Neural cell (in vitro differentiated cells): ENCODE data around the gene C3orf38.

ENCODE experiments used
- EP300 ChIP-seq: fragments of 450-650 bp; conservative IDR thresholded peaks from 2 replicates; pipeline ENCODE4 v1.6.1; 2014; ENCODE audit warnings: antibody characterized with exemption, mild to moderate bottlenecking, moderate library complexity; ENCODE audit not compliant: poor library complexity, severe bottlenecking
- EZH2 ChIP-seq: fragments of 200-600, 300-800 bp; shearing (Covaris generic), sonication (generic); IDR thresholded peaks from 2 replicates; pipeline ENCODE4 v1.6.1; 2014; ENCODE audit warnings: antibody characterized with exemption, low read length, borderline replicate concordance, mild to moderate bottlenecking; ENCODE audit not compliant: insufficient read depth, poor library complexity, severe bottlenecking
- RAD21 ChIP-seq: fragments of 450-650 bp; conservative IDR thresholded peaks from 2 replicates; pipeline ENCODE4 v1.6.1; 2014; ENCODE audit warnings: antibody characterized with exemption, mild to moderate bottlenecking, moderate library complexity
- TAF1 ChIP-seq: IDR thresholded peaks from 2 replicates; pipeline ENCODE4 v1.6.1; 2012; ENCODE audit warnings: low read depth
- TF ChIP-seq, protein P1 (sequence below): fragments of 450-650 bp; IDR thresholded peaks from 2 replicates; pipeline ENCODE4 v1.5.1; 2014; ENCODE audit warnings: antibody characterized with exemption, mild to moderate bottlenecking, moderate library complexity; ENCODE audit not compliant: poor library complexity, severe bottlenecking

DNA sequence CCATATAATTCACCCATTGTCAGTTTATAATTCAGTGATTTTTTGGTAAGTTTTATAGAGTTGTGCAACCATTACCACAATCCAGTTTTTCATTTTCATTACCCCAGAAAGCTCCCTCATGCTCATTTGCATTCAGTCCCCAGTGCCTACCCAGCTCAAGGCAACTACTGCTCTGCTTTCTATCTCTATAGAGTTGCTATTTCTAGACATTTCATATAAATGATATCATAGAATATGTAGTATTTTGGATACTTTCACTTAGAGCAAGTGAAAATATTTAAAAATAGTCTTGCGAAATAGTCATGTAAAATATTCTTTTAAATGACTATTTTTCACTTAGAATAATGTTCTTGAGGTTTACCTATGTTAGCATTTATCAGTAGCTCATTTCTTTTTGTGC lies 48.6 kb upstream of the C3orf38 start:
- TF ChIP-seq, protein P1, sequence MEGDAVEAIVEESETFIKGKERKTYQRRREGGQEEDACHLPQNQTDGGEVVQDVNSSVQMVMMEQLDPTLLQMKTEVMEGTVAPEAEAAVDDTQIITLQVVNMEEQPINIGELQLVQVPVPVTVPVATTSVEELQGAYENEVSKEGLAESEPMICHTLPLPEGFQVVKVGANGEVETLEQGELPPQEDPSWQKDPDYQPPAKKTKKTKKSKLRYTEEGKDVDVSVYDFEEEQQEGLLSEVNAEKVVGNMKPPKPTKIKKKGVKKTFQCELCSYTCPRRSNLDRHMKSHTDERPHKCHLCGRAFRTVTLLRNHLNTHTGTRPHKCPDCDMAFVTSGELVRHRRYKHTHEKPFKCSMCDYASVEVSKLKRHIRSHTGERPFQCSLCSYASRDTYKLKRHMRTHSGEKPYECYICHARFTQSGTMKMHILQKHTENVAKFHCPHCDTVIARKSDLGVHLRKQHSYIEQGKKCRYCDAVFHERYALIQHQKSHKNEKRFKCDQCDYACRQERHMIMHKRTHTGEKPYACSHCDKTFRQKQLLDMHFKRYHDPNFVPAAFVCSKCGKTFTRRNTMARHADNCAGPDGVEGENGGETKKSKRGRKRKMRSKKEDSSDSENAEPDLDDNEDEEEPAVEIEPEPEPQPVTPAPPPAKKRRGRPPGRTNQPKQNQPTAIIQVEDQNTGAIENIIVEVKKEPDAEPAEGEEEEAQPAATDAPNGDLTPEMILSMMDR: no peak
- TF ChIP-seq EZH2: no peak
- no peak for TF ChIP-seq RAD21
- TF ChIP-seq EP300: no peak
- no peak for TF ChIP-seq TAF1
